NCI-H1694 treated with DMSO at 0.1 percent for 48 hours (cell line): ENCODE measurements around the gene CFAP54.

ENCODE experiments used
- DNase-seq: peaks from one replicate; lab custom pipeline; 2025; lab: John Stamatoyannopoulos, UW

The CFAP54 gene

DNA sequence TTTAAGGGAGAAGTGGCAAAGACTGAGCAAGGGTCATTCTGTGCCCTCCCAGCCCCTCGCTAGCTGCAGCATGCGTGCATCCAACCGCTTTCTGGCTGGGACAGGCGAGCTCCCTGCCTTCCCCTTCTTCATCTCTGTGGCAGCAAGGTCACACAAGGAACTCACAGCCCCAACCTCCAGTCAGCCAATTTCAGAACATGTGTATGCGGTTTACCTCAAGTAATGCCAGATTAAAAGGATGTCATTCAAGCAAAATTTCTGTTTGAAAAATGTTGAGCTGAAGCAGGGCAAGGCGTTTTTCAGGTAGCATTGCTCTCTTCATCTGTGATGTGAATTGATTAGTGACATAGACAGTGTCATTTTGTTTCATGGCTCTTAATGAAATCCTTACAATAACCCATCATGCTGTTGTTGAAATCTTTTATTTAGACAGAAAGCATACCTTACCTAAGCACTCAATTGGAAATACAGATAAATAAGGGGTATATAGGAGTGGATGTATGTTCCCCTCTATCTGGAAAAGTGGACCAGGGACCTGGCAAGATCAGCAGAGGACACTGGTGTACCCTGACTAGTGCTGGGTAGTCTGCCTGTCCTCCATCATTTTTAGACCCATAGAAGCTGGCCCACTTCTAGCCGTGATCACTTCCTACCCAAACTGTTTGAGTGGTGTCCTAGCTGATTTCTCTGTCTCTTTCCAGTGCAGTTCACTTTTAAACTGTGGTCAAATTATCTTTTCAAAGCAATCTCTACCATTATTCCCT lies 334.9 kb downstream of the CFAP54 start:
- no peak for DNase-seq

DNA sequence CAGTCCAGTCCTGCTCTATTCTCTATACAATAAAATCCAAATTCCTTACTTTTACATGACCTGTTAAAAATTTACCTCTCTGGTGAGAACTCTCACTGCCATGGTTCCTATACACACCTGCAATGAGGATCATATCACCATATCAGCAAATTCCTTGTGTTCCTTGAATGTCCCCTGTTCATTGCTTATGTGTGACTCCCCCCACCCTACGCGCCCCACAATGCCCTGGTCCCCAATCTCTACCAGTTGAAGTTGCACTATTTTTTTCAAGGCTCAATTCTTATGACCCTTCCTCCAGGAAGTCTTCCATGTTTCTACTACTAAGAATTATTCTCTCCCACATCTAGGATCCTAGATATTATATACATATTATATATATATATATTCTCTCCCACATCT lies 335.5 kb downstream of the CFAP54 start:
- DNase-seq: no peak

DNA sequence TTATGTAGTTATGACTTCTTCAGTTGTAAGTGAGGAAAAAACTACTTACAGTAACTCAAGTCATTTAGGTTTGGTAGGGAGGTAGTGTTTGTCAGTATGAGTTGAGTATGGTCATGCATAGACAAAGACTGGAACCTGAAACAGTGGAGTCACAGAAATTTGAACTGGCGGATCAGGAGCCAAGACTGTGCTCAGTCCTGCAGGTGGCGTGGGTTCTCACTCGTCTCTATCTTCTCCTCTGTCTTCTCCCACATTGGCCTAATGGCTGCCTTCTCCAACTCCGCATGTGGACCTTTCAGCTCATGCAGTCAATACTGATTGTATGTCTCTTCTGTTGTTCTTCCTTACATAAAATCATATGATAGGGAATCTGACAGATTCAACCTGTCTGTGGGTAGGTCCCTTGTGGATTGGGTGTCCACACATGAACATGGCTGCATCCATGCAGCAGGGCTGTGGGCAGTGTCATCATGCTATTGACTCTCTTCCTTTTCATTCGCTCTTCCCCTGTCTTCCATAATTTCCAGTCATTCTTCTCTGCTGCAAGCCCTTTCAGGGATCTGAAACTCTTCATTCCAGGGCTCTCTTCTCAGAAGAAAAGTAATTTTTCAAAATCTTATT lies 338.9 kb downstream of the CFAP54 start:
- DNase-seq: no peak

DNA sequence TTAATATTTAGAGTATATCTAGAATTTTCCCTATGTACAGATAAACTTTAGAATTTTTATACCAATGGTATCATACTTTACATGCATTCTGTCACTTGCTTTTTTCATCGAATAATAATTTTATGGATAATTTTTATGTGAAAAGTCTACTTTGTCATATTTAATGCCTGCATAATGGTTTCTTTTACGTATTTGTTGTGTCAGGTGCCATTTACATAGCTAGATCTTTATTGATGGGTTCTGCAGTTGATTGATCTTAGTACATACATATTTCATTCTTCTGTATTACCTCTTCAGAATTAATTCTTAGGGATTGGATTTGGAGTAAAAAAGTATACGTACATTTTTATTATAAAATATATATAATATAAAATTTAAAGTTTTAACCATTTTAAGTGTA lies 340.0 kb downstream of the CFAP54 start:
- DNase-seq: no peak

DNA sequence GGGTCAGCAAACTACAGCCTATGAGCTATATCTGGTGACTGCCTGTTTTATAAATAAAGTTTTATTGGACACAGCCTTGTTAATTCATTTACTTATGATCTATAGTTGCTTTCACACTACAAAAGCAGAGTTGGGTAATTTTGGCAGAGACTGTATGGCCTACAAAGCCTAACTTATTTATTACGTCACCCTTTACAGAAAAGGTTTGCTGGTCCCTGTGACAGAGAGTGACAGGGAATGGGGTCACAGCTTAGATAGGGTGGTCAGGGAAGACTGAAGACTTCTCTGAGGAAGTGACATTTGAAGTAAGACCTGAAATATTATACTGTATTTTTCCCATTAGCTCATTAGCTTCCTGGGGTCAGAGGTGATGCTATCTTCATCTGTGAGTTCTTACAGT lies 342.0 kb downstream of the CFAP54 start:
- DNase-seq: no peak

DNA sequence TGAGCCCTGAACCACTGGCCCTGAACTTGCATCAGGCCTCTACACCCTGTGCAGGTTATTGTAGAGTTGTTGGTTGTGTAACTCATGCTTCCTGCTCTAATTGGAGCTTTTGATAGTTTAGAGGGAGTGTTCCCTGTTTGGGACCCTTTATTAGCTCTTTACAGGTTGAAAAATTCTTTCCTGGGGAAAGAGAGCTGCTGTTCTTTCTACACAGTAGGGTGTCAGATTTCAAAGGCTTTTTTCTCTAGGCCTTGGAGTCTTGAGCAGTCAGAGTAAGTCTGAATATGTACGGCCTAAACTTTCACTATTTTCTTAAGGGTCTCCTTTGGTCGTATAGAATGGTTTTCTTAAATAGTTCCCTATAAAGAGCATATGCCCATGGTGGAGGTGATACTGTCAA lies 356.9 kb downstream of the CFAP54 start:
- DNase-seq: no peak

DNA sequence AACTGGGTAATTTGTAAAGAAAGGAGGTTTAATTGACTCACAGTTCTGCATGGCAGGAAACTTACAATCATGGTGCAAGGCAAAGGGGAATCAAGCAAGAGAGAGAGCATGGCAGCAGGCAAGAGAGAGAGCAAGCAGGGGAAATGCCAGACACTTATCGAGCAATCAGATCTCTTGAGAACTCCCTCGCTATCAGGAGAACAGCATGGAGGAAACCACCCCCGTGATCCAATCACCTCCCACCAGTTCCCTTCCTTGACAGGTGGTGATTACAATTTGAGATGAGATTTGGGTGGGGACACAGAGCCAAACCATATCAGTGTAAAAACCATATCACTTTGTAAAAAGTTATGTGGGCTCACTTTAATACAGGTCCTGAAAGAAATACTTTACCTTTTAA lies 361.3 kb downstream of the CFAP54 start:
- no peak for DNase-seq

DNA sequence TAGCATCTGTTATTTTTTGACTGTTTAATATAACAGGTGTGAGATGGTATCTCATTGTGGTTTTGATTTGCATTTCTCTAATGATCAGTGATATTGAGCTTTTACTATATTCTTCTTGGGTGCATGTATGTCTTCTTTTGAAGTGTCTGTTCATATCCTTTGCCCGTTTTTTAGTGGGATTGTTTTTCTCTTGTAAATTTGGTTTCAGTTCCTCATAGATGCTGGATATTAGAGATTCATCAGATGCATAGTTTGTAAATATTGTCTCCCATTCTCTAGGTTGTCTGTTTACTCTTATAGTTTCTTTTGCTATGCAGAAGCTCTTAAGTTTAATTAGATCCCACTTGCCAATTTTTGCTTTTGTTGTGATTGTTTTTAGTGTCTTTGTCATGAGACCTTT lies 368.8 kb downstream of the CFAP54 start:
- DNase-seq: no peak

DNA sequence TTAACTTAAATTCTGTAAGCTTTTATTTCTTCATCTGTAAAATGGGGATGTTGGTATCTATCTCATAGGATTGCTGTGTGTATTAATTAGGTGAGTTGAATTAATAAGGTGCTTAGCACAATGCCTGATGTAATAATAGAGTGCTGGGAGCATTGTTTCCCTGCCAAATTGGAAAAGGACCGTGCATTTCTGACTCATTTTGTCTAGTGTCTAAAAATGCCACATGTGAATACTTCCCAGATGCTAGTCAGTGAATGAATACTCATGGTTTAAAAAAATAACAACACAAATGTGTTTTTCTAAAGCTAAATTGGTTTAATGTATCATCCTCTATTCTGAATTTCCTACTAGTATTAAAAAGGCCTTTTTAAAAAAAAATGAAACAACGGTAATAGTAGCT lies 372.3 kb downstream of the CFAP54 start:
- no peak for DNase-seq

DNA sequence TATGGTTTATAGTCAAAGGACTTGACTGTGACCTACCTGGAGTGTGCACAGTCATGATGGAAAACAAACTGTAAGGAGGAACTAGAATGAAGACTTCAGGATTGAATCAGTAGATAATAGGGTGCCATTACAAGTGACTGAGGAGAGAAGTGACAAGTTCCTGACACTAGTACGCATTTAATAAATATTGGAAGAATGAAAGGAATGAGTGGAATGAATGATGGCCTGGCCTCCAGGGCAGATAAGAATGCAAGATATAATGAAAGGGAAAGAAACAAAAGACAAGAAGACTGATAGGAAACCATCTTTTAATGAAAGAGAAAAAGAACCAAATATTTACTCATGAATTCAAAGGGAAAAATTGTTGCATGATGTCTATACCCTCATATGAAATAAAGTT lies 372.9 kb downstream of the CFAP54 start:
- DNase-seq: no peak

DNA sequence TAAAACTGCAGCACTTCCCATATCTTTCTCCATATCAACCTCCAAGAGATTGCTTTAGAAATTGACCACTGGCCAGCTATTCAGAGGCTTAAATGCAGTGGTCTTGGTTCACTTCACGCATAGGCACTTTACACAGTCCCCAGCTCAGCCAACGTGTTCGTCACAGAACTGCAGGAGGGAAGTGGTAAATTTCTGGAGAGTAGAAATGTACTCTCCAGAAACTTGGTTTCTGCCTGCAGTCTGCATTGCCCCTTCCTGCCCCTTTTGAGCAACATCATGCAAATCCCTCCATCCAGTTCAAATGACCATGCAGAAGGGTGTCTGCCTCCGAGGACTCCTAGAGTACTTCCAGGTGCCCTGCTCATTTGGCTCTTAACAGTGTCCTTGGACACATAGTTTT lies 375.0 kb downstream of the CFAP54 start:
- no peak for DNase-seq

DNA sequence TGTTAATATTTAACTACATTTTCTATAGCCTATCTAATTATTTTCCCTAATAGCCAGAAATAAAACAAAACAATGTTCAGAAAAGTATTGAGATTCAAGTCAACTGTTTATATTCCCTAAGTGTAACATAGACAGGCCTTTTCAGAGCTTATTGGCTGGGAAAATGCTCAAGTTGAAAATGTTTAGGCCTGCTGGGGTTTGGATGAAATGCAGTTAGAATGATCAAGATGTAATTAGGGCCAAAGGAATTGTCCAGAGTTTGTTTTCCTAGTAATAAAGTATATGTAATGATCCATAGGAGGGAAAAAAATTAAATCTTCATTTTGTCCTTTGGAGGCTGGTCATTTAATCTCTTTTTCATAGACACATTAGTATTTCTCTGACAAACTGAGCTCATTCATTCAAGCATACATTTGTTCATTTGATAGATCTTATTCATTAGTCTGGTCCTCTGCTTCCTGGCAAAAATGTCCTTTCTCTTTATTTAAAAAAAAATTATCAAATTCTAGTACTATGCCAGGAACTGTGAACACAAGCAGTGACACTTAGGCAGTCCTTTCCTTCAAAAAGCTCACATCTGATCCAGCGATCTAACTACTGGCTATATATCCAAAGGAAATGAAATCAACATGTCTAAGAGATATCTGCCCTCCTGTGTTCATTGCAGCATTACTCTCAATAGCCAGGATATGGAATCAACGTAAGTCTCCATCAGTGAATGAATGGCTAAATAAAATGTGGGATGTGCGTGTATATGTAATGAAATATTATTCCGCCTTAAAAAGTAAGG lies 377.6 kb downstream of the CFAP54 start:
- DNase-seq: no peak

DNA sequence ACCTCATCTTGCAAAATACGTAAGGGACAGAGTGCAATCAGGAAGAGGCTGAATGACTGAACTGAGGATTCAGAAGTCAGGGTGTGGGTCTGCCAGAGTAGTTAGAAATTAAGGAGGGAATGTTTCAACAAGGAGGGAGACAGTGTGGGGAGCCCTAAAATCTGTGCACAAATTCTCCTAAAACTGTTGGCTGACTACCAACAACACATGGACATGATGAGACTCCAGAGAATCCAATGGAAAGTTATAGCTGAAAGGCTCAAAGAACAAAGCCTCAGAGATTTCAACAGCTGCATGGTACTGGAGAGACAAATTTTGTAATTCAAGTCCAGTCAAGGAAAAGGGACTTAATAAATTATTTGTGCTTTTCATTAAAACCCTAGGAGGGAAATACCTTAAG lies 381.6 kb downstream of the CFAP54 start:
- no peak for DNase-seq

DNA sequence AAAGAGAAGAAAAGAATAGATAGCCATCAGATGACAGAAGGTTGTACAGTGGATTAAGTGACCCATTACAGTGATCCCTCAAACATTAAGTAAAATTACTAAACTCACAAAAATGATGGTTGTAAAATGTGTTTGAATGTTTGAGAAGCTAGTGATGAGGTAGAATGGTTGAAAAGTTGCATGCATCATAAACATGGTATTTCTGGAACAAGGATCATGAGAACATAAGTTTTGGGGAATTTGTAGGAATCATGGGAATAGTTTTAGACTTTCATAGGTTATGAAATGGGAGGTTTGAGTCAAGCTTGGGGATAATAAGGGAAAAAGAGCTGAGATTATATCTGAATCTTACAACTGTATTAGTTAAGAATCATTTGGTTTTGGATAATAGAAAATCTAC lies 383.6 kb downstream of the CFAP54 start:
- no peak for DNase-seq

DNA sequence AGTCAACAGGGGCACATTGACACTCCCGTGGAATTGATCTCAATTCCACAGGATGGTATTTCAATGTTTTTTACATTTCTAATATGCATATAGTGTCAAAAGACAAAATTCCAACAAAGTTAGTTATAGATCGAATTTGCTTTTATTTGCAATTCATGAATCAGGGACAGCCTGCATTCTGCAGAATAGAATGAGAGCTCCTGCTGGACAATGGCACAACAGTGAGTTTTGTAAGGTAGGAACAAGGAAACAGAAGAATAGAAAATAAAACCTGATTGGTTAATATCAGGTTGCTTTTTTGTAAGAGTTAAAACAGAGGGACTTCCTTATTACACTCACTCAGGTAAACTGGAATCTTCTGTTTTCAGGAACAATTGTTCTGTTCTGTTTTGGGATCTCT lies 384.8 kb downstream of the CFAP54 start:
- no peak for DNase-seq

DNA sequence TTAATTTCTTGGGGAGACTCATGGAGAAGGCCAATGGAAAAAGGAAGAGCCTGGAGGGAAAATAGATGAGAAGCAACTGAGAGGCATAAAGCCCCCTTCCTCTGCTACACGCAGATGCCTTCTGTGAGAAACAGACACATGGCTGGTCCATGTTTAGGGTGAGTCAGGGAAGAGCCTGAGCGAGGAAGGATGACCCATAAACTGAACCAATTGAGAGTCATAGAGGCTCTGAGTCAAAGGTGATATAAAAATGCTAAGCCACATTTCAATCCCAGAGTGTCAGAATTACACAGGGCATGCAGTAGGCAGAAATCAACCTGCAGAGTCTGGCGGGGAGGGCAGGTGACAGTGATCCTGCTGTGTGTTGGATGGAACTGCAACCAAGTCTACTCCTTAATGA lies 387.6 kb downstream of the CFAP54 start:
- no peak for DNase-seq

DNA sequence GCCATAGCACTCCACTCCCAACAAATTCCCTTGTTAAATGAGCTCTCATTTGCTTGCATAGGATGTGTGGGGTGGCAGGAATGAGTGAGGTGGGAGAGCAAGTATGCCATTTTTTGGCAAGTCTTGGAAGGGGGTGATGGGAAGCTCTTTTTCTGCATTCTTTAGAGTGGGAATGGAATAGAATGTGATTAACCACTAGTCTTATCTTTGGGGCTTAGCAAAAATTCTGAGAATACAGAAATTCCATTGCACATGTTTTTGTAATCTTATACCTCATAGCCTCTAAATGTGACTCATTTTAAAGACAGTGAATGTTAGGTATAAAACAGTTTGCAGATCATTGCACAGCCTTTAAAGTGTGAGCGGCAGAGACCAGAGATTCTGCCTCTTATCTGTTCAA lies 389.3 kb downstream of the CFAP54 start:
- DNase-seq: no peak

DNA sequence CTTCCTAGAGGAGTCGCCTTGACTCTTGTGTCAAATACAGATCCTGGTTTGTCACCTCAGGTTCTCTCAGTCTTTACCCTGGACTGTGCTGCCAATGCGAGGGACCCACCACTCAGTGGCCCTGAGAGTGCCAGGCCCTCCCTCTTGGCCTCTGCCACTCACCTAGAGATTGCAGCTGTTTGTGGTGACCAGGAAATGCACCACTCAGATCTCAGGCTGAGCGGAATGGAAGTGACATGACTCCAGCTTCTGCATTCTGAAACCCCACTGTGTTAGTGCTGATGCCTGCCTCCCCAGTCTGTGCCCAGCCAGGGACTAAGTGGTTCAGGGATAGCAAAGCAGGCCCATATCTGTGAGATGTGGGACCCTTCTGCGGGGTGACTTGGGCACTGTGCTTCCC lies 389.9 kb downstream of the CFAP54 start:
- no peak for DNase-seq

DNA sequence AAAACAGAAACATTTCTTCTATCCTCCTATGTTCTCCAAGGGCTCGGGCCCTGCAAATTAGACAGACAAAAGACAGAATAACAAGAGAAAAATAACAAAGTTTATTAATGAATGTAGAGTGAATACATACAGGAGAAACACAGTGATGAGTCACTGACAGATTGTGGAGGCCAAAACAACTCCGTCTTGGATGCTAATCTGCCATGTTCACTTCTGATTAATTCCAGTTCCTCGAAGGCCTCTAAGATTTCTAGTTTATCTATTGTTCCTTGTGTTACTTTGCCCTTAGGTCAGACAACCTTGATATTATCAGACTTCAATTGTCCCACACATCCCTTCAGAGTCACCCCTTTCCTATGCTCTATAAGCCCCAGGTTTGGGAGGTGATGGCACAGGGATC lies 390.8 kb downstream of the CFAP54 start:
- no peak for DNase-seq

DNA sequence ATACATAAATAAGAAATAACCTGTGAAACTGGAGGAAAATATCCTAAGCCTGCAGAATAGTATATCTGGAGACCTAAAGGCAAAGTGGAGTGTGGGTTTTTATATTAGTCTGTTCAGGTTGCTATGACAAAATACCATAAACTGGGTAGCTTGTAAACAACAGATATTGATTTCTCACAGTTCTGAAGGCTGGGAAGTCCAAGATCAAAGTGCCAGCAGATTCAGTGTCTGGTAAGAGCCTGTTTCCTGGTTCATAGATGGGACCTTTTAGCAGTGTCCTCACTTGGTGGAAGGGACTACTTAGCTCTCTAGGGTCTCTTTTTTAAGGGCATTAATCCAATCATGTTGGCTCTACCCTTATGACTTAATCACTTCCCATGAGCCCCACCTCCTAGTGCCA lies 392.2 kb downstream of the CFAP54 start:
- no peak for DNase-seq

DNA sequence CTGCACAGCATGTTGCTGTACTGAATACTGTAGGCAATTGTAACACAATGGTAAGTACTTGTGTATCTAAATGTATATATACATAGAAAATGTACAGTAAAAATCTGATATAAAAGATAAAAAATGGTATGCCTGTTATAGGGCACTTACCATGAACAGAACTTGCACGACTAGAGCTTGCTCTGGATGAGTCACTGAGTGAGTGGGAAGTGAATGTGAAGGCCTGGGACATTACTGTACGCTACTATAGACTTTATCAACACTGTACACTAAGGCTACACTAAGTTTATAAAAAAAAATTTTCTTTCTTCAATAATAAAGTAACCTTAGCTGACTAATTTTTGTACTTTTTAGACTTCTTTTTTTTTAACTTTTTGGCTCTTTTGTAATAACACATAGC lies 393.5 kb downstream of the CFAP54 start:
- no peak for DNase-seq

DNA sequence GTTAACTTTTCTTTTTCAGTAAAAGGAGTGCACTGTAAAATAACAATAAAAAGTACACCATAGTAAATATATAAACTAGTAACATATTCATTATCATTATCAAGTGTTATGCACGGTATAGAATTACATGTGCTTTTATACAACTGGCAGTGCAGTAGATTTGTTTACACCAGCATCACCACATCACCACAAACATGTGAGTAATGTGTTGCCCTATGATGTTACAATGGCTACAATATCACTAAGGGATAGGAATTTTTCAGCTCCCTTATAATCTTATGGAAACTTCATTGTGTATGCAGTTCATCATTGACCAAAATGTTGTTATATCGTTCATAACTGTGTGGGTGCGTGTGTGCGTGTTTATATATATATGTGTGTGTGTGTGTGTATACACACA lies 394.2 kb downstream of the CFAP54 start:
- no peak for DNase-seq

DNA sequence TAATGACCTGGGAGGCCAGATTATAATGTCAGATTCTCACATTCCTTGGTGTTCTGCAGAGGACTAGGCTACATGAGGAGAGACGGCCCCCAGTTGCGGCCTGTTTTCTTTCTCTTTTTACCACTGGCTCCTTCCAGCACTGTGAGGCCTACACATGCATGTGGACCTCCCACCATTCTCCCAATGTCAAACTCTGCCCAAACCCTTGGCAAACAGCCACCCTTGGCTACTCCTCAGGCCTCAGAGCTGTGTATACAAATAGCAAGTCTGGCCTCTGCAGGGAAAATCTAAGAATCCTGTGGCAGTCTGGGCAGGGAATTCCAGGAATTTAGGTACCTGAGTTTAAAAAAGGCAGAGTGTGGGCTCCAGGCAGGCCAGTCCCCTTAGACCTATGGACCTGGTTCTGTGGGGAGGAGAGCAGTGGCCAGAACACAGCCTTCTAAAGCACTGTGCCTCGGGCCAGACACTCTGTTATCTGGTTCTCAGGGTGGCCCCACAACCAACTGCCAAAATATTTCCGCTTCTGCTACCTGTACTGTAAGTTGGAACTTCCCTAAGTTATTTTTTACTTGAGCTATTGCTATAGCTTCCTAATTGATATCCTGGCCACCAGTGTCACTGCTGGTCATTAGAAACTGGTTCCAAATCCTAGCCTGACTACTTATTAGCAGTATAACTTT lies 397.8 kb downstream of the CFAP54 start:
- DNase-seq: no peak
